Hematopoietic multipotent progenitor cell treated with erythropoietin and hydrocortisone succinate and interleukin-3 and kit ligand, for 17 days (in vitro differentiated cells): ENCODE data around the gene FMR1.
A peak's percentile ranks its signal among the peaks of the same experiment; 100 is the strongest.

Experiments used
- DNase-seq: peaks from one replicate; pipeline ENCODE4 v3.0.0-alpha.2; 2015; ENCODE audit warnings: low spot score

FMR1 gene

GRCh38 chrX:147916375-147916968 is 4.8 kb downstream of the FMR1 start:
- no peak for DNase-seq

GRCh38 chrX:147917700-147918695 is 6.3 kb downstream of the FMR1 start:
- DNase-seq, result peak; percentile 35

GRCh38 chrX:147920161-147920666 is 8.5 kb downstream of the FMR1 start:
- DNase-seq, result no peak

GRCh38 chrX:147923605-147924004 is 11.9 kb downstream of the FMR1 start:
- DNase-seq, result no peak

- DNase-seq, result no peak
Measured at GRCh38 chrX:147927256-147927655, 15.5 kb downstream of the FMR1 start.

- DNase-seq, result no peak
Measured at GRCh38 chrX:147933815-147934214, 22.1 kb downstream of the FMR1 start.

- no peak for DNase-seq
Measured at GRCh38 chrX:147935156-147935758, 23.5 kb downstream of the FMR1 start.

GRCh38 chrX:147945286-147945685 is 33.6 kb downstream of the FMR1 start:
- no peak for DNase-seq

- no peak for DNase-seq
Measured at GRCh38 chrX:147948531-147948930, 36.8 kb downstream of the FMR1 start.

- DNase-seq, result no peak
Measured at GRCh38 chrX:147950352-147950751, 38.6 kb downstream of the FMR1 start.

- no peak for DNase-seq
Measured at GRCh38 chrX:147953976-147954375, 42.3 kb downstream of the FMR1 start.

GRCh38 chrX:147957291-147957690 is 45.6 kb downstream of the FMR1 start:
- DNase-seq, result no peak

GRCh38 chrX:147958291-147958690 is 46.6 kb downstream of the FMR1 start:
- no peak for DNase-seq

GRCh38 chrX:147960722-147961121 is 49.0 kb downstream of the FMR1 start:
- no peak for DNase-seq

GRCh38 chrX:147962476-147962875 is 50.8 kb downstream of the FMR1 start:
- DNase-seq, result no peak

GRCh38 chrX:147978931-147979330 is 67.2 kb downstream of the FMR1 start:
- DNase-seq, result no peak

- DNase-seq, result no peak
Measured at GRCh38 chrX:147981038-147981752, 69.5 kb downstream of the FMR1 start, which contains the start of gene FMR1NB. TSS of gene FMR1NB (plus strand) at chrX:147981337. CDS start at chrX:147981403, 66 bp downstream.
